Measurements from ENCODE around the gene RASAL2.
"Not testable (repeated sequence)": the region's sequence is repeated elsewhere in the genome, so short reads cannot be mapped to it uniquely, and the experiment has no call there.

The RASAL2 gene

GRCh38 chr1:178301141-178301540, 207.2 kb downstream of the RASAL2 start:
- DNase-seq = no peak

GRCh38 chr1:178307264-178307663, 213.4 kb downstream of the RASAL2 start:
- DNase-seq = no peak

- no peak for DNase-seq
These were observed 214.5 kb downstream of the RASAL2 start for GRCh38 chr1:178308438-178308837.

- DNase-seq = no peak
These were observed 216.8 kb downstream of the RASAL2 start for GRCh38 chr1:178310685-178311105.

GRCh38 chr1:178311164-178311563, 217.3 kb downstream of the RASAL2 start:
- no peak for DNase-seq

- DNase-seq = not testable (repeated sequence)
These were observed 226.5 kb downstream of the RASAL2 start for GRCh38 chr1:178320280-178320982.

- DNase-seq = no peak
These were observed 229.2 kb downstream of the RASAL2 start for GRCh38 chr1:178323067-178323466.

- no peak for DNase-seq
These were observed 230.1 kb downstream of the RASAL2 start for GRCh38 chr1:178324003-178324402.

GRCh38 chr1:178328728-178329127, 234.8 kb downstream of the RASAL2 start:
- no peak for DNase-seq

- no peak for DNase-seq
These were observed 236.2 kb downstream of the RASAL2 start for GRCh38 chr1:178330153-178330552.

GRCh38 chr1:178330848-178331497, 237.1 kb downstream of the RASAL2 start:
- DNase-seq = no peak

- no peak for DNase-seq
These were observed 241.5 kb downstream of the RASAL2 start for GRCh38 chr1:178335426-178335825.

GRCh38 chr1:178337091-178337706, 243.3 kb downstream of the RASAL2 start:
- no peak for DNase-seq

GRCh38 chr1:178339834-178340233, 245.9 kb downstream of the RASAL2 start:
- DNase-seq = no peak

GRCh38 chr1:178341261-178341956, 247.5 kb downstream of the RASAL2 start:
- DNase-seq = no peak

- DNase-seq = no peak
These were observed 248.8 kb downstream of the RASAL2 start for GRCh38 chr1:178342745-178343144.

- DNase-seq = no peak
These were observed 250.7 kb downstream of the RASAL2 start for GRCh38 chr1:178344513-178345091.

- DNase-seq = no peak
These were observed 251.3 kb downstream of the RASAL2 start for GRCh38 chr1:178345238-178345637.

- no peak for DNase-seq
These were observed 251.9 kb downstream of the RASAL2 start for GRCh38 chr1:178345807-178346206.

GRCh38 chr1:178349801-178350200, 255.9 kb downstream of the RASAL2 start:
- no peak for DNase-seq

GRCh38 chr1:178351911-178352310, 258.0 kb downstream of the RASAL2 start:
- DNase-seq = not testable (repeated sequence)

- DNase-seq = no peak
These were observed 259.0 kb downstream of the RASAL2 start for GRCh38 chr1:178352790-178353416.

GRCh38 chr1:178353524-178353923, 259.6 kb downstream of the RASAL2 start:
- no peak for DNase-seq
